OCI-LY1 (cell line): ENCODE results near the gene SIGLEC8.

Experiments used
- CTCF ChIP-seq: fragments of 200-600 bp; sonication (generic), shearing (Covaris generic); IDR thresholded peaks from 2 replicates; pipeline ENCODE4 v1.5.1; 2017; ENCODE audit warnings: mild to moderate bottlenecking, antibody characterized with exemption, low read length, moderate library complexity, mixed read lengths
- EZH2 ChIP-seq: fragments of 200-600 bp; sonication (generic), shearing (Covaris generic); IDR thresholded peaks from 2 replicates; pipeline ENCODE4 v1.8.0; 2017; ENCODE audit warnings: borderline replicate concordance, mixed run types, mild to moderate bottlenecking, antibody characterized with exemption, low read length, moderate library complexity, mixed read lengths

GRCh38 chr19:51490676-51491075, 32.4 kb upstream of the SIGLEC8 start:
- TF ChIP-seq EZH2 (no peak), CTCF (no peak)
